DND-41 (cell line): ENCODE results near the gene SEC14L2.

Experiments used
- ATAC-seq: fragments of 200-7000 bp; cut with Tn5 transposase; 3 replicates; pipeline ENCODE4 v1.9.1; 2021; ENCODE audit warnings: low read depth; ENCODE audit not compliant: insufficient read depth
- DNase-seq: peaks from one replicate; pipeline ENCODE4 v3.0.0-alpha.2; 2020
- H2AFZ ChIP-seq: 2 replicates; pipeline ENCODE4 v1.6.0; 2012; ENCODE audit warnings: low read depth, low read length
- H3K27ac ChIP-seq: 2 replicates; pipeline ENCODE4 v1.5.1; 2012; ENCODE audit warnings: low read length, inconsistent platforms
- H3K27me3 ChIP-seq: fragments of 200-600 bp; sonication (generic); 2 replicates; pipeline ENCODE4 v1.6.0; 2012; ENCODE audit warnings: low read length, mild to moderate bottlenecking, inconsistent platforms; ENCODE audit not compliant: insufficient read depth, poor library complexity
- H3K36me3 ChIP-seq: 2 replicates; pipeline ENCODE4 v1.5.1; 2012; ENCODE audit warnings: low read length, inconsistent platforms; ENCODE audit not compliant: insufficient read depth
- H3K4me1 ChIP-seq: 2 replicates; pipeline ENCODE4 v1.5.1; 2012; ENCODE audit warnings: mild to moderate bottlenecking, low read length; ENCODE audit not compliant: insufficient read depth
- H3K4me2 ChIP-seq: 2 replicates; pipeline ENCODE4 v1.6.0; 2012; ENCODE audit warnings: mild to moderate bottlenecking, moderate library complexity, low read length, inconsistent platforms; ENCODE audit not compliant: insufficient read depth
- H3K4me3 ChIP-seq, 2 experiments: fragments of 200-600 bp in 1 of 2; shearing (Covaris generic) in 1 of 2; 2 replicates each; pipeline ENCODE4 v1.5.1; 2012 to 2016; ENCODE audit warnings: inconsistent platforms in 2 of 2, low read length in 2 of 2, mild to moderate bottlenecking in 2 of 2, low read depth in 1 of 2, moderate library complexity in 1 of 2
- H3K79me2 ChIP-seq: 2 replicates; pipeline ENCODE4 v1.6.0; 2012; ENCODE audit warnings: low read length, inconsistent platforms; ENCODE audit not compliant: insufficient read depth
- H3K9ac ChIP-seq: 2 replicates; pipeline ENCODE4 v1.6.0; 2012; ENCODE audit warnings: low read depth, mild to moderate bottlenecking, inconsistent platforms, low read length, moderate library complexity
- H3K9me3 ChIP-seq: 2 replicates; pipeline ENCODE4 v1.5.1; 2012; ENCODE audit warnings: low read length, moderate library complexity, mild to moderate bottlenecking, inconsistent platforms; ENCODE audit not compliant: insufficient read depth, severe bottlenecking
- H4K20me1 ChIP-seq: 2 replicates; pipeline ENCODE4 v1.6.0; 2012; ENCODE audit warnings: low read length; ENCODE audit not compliant: insufficient read depth
- CTCF ChIP-seq: IDR thresholded peaks from 2 replicates; pipeline ENCODE4 v1.5.1; 2012; ENCODE audit warnings: borderline replicate concordance, low read length, moderate library complexity, mild to moderate bottlenecking; ENCODE audit not compliant: poor library complexity, severe bottlenecking; ENCODE audit errors: extremely low read depth
- EZH2 ChIP-seq: IDR thresholded peaks from 3 replicates; pipeline ENCODE4 v1.6.1; 2012; ENCODE audit warnings: borderline replicate concordance, low read depth, mild to moderate bottlenecking, moderate library complexity, low read length, inconsistent platforms; ENCODE audit not compliant: severe bottlenecking

SEC14L2 gene

GRCh38 chr22:30404307-30404706 is 7.5 kb downstream of the SEC14L2 start:
- peaks cover 35% of the 10 kb centered on the region for H3K79me2 ChIP-seq
- H3K9me3 ChIP-seq, result no peaks in the 10 kb centered on the region
- H3K27me3 ChIP-seq, result no peaks in the 10 kb centered on the region
- no peak overlapping the region for H3K27ac ChIP-seq
- H3K4me3 ChIP-seq, result no peak overlapping the region
- H2AFZ ChIP-seq, result no peak overlapping the region
- H3K9ac ChIP-seq, result no peak overlapping the region
- no peak for DNase-seq
- H3K4me1 ChIP-seq, result peaks cover 10% of the 10 kb centered on the region
- no peak for ATAC-seq
- TF ChIP-seq CTCF (no peak), EZH2 (no peak)
- H3K36me3 ChIP-seq, result peaks cover 80% of the 10 kb centered on the region
- H3K4me2 ChIP-seq, result no peak overlapping the region
- peaks cover 26% of the 10 kb centered on the region for H4K20me1 ChIP-seq

- ATAC-seq (no peak), DNase-seq (no peak)
- TF ChIP-seq CTCF (no peak), EZH2 (no peak)
- Histone ChIP-seq H3K36me3 (peaks cover 83% of the 10 kb centered on the region), H3K4me1 (no peaks in the 10 kb centered on the region), H3K9me3 (no peaks in the 10 kb centered on the region), H3K4me3 (no peak overlapping the region), H4K20me1 (peaks cover 21% of the 10 kb centered on the region), H3K27ac (no peak overlapping the region), H3K4me2 (no peak overlapping the region), H3K79me2 (peaks cover 25% of the 10 kb centered on the region), H2AFZ (no peak overlapping the region), H3K27me3 (no peaks in the 10 kb centered on the region), H3K9ac (no peak overlapping the region)
Measured at GRCh38 chr22:30405731-30406130, 8.9 kb downstream of the SEC14L2 start.

GRCh38 chr22:30406400-30406799 is 9.6 kb downstream of the SEC14L2 start:
- Histone ChIP-seq H3K79me2 (peaks cover 25% of the 10 kb centered on the region), H3K9ac (no peak overlapping the region)
- no peak for ATAC-seq

More at GRCh38 chr22:30406400-30406799, 9.6 kb downstream of the SEC14L2 start:
- no peak for DNase-seq
- Histone ChIP-seq H3K27ac (no peak overlapping the region), H3K36me3 (peaks cover 89% of the 10 kb centered on the region), H3K4me1 (no peaks in the 10 kb centered on the region), H3K9me3 (no peaks in the 10 kb centered on the region), H3K27me3 (no peaks in the 10 kb centered on the region), H4K20me1 (peaks cover 21% of the 10 kb centered on the region), H3K4me3 (no peak overlapping the region), H3K4me2 (no peak overlapping the region), H2AFZ (no peak overlapping the region)
- TF ChIP-seq CTCF (no peak), EZH2 (no peak)
